Inferior parietal cortex (tissue), 1 donor: ENCODE results near the gene SEMA4C.
A peak's percentile ranks its signal among the peaks of the same experiment; 100 is the strongest.

ENCODE experiments used
- DNase-seq: peaks from one replicate; pipeline ENCODE4 v3.0.0-alpha.2; 2016; ENCODE audit errors: extremely low spot score

The SEMA4C gene

GRCh38 chr2:96882230-96882629 lies 12.3 kb upstream of the SEMA4C start:
- no peak for DNase-seq

- no peak for DNase-seq
Observed at GRCh38 chr2:96881349-96882195, 11.7 kb upstream of the SEMA4C start.

GRCh38 chr2:96880891-96881273 lies 11.0 kb upstream of the SEMA4C start:
- DNase-seq = no peak

- no peak for DNase-seq
Observed at GRCh38 chr2:96879545-96880040, 9.7 kb upstream of the SEMA4C start.

GRCh38 chr2:96878796-96879544 lies 9.1 kb upstream of the SEMA4C start:
- no peak for DNase-seq

- no peak for DNase-seq
Observed at GRCh38 chr2:96878171-96878570, 8.3 kb upstream of the SEMA4C start.

GRCh38 chr2:96877631-96878092 lies 7.8 kb upstream of the SEMA4C start:
- no peak for DNase-seq

DNA sequence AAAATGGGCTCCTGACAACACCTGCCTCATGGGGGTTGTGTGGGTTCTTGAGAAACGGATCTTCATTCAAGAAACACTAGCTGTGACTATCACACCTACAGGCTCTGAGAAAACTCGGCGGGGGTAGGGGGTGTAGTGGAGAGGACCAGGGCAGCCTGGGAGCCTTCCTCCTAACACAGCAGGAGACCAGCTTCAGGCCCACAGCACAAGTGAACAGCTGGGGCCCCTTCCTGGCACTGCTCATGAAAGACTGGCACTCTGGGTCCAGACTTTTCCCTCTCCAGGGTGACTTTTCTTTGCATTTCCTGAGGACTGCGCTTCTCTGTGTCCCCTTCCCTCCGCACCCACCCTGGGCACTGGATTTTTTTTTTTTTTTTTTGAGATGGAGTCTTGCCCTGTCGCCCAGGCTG lies 7.2 kb upstream of the SEMA4C start:
- DNase-seq = no peak

GRCh38 chr2:96876269-96877041 lies 6.6 kb upstream of the SEMA4C start:
- DNase-seq = no peak

- DNase-seq = no peak
Observed at GRCh38 chr2:96875498-96876268, 5.8 kb upstream of the SEMA4C start.

DNA sequence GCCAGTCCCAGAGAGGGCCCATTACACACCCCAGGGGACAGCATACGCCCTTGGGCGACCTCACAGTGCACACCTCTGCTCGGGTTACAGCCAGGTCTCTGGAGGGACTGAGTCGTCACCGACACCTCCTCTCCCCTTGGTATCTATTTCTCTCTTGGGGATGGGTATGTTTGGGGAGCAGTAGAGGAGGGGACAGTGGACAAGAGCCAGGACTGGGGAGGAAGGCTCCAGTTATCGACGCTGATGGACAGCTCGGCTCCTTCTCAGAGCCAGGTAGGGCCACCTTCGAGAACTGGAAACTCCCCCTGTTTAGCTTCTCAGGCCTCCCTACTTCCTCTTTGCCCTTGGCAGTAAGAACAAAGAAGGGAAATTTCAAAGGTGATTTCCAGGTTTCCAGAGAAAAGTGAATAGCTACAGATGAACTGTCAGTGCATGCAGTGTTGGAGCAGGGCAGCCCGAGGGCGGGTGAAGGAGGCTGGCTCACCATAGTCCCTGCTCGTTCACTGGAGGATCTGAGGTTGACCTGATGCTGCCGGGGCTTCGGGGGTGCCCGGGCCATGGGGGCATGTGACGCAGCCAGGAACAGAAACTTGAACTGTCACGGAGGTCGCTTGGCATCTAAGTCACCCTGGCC lies 4.4 kb upstream of the SEMA4C start:
- DNase-seq = no peak

- no peak for DNase-seq
Observed at GRCh38 chr2:96873651-96874096, 3.8 kb upstream of the SEMA4C start.

- DNase-seq = no peak
Observed at GRCh38 chr2:96872591-96873349, 2.9 kb upstream of the SEMA4C start.

- DNase-seq = peak; percentile 55
Observed at GRCh38 chr2:96870626-96871255, 861 bp upstream of the SEMA4C start.

- DNase-seq = peak; percentile 44
Observed at GRCh38 chr2:96869281-96869821, 529 bp downstream of the SEMA4C start.

DNA sequence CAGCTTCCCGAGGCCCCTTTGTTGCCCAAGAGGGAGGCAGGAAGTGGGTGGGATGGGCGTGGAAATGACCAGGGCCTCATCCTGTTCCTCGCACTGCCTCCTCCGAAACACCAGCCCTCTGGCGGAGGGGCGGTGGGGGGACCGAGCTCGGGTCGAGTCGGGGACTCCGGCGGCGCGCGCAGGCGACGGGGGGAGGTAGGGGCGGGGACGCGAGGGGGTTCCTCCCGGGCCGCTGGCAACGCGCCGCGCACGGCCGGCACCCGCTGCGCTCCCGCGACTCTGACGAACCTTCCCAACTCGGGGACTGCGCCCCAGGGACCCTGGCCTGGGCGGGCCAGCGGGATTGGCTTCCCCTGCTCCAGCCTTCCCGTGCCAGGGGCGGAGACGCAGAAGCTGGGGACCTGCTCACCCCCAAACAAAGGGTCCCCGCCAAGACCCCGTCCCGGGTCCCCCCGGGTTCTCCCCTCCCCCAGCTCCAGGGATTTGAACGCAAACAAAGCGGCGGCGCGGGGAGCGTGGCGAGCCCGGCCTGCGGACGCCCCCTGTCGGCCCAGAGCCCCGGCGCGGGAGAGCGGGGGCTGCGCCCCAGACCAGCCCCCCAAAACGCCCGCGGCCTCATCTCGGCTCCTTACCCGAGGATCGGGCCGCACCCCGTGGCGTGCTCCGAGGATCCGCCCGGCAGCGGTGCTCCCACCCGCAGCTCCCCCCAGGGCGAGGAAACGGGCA lies 1.2 kb downstream of the SEMA4C start:
- peak; percentile 47 for DNase-seq

GRCh38 chr2:96867756-96868554 lies 1.9 kb downstream of the SEMA4C start:
- no peak for DNase-seq
